ENCODE data around the gene GSTM1. TPM values are rescaled to one million over a fixed set of nuclear protein-coding genes. Genes with fewer than 3 reads are reported as not detected.

GSTM1 gene
- total RNA-seq, 1 donor from 2014 or later = not detected

DNA sequence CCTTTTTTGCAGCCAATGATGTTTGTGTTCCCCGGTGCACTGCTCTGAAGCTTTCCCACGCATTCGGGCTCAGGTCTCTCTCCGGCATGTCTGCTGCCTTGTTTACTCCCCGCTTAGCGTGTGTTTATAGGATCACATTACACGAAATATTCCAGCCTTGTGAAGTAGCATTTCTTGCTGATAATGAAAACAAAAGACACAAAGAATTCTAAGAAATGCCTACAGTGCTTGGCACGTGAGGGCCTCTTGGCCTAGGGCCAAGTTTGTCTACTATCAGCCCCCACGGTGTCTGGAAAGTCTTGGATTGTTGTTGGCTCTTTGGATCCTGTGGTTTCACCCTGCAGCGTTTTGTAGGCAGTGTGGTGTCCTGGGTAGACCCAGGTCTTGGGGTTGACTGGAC lies 42.9 kb upstream of the GSTM1 start:
- no peak overlapping the region for H3K4me3 ChIP-seq (ENCODE audit: insufficient read depth, low read depth, low read length)
- no peaks in the 10 kb centered on the region for H3K79me2 ChIP-seq (ENCODE audit: insufficient read depth, low read length)
- no peaks in the 10 kb centered on the region for H3K9me3 Mint-ChIP-seq (ENCODE audit: unreplicated experiment)
- H3K4me3 Mint-ChIP-seq (ENCODE audit: unreplicated experiment) = no peak overlapping the region
- no peaks in the 10 kb centered on the region for H4K20me1 ChIP-seq (ENCODE audit: insufficient read depth, low read length)
- H3K36me3 ChIP-seq (ENCODE audit: insufficient read depth, low read length) = no peaks in the 10 kb centered on the region
- TF ChIP-seq, protein P1, sequence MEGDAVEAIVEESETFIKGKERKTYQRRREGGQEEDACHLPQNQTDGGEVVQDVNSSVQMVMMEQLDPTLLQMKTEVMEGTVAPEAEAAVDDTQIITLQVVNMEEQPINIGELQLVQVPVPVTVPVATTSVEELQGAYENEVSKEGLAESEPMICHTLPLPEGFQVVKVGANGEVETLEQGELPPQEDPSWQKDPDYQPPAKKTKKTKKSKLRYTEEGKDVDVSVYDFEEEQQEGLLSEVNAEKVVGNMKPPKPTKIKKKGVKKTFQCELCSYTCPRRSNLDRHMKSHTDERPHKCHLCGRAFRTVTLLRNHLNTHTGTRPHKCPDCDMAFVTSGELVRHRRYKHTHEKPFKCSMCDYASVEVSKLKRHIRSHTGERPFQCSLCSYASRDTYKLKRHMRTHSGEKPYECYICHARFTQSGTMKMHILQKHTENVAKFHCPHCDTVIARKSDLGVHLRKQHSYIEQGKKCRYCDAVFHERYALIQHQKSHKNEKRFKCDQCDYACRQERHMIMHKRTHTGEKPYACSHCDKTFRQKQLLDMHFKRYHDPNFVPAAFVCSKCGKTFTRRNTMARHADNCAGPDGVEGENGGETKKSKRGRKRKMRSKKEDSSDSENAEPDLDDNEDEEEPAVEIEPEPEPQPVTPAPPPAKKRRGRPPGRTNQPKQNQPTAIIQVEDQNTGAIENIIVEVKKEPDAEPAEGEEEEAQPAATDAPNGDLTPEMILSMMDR (IDR thresholded peaks at IDR 0.05; ENCODE audit: insufficient read depth, low read depth, low read length) = no peak
- TF ChIP-seq EZH2 (IDR thresholded peaks at IDR 0.05; ENCODE audit: insufficient read depth, low read length) = no peak
- H3K36me3 Mint-ChIP-seq (ENCODE audit: low read depth, unreplicated experiment) = no peaks in the 10 kb centered on the region
- H3K9ac ChIP-seq (ENCODE audit: low read length) = no peak overlapping the region
- no peak overlapping the region for H3K4me2 ChIP-seq (ENCODE audit: low read length)
- H3K27ac Mint-ChIP-seq (ENCODE audit: unreplicated experiment) = no peak overlapping the region
- peaks cover 7% of the 10 kb centered on the region for H3K4me1 ChIP-seq (ENCODE audit: insufficient read depth, low read length)
- FAIRE-seq = no peak
- no peak overlapping the region for H3K27ac ChIP-seq (ENCODE audit: low read depth, low read length)
- H2AFZ ChIP-seq (ENCODE audit: low read depth, low read length) = no peak overlapping the region
- H3K4me1 Mint-ChIP-seq (ENCODE audit: low read depth, unreplicated experiment) = no peaks in the 10 kb centered on the region
- DNase-seq (ENCODE audit: low read depth) = no peak
- peaks cover 17% of the 10 kb centered on the region for H3K27me3 Mint-ChIP-seq (ENCODE audit: low read depth, unreplicated experiment)
- no peaks in the 10 kb centered on the region for H3K27me3 ChIP-seq (ENCODE audit: insufficient read depth, low read length)
- no peaks in the 10 kb centered on the region for H3K9me3 ChIP-seq (ENCODE audit: insufficient read depth, low read depth, low read length)

DNA sequence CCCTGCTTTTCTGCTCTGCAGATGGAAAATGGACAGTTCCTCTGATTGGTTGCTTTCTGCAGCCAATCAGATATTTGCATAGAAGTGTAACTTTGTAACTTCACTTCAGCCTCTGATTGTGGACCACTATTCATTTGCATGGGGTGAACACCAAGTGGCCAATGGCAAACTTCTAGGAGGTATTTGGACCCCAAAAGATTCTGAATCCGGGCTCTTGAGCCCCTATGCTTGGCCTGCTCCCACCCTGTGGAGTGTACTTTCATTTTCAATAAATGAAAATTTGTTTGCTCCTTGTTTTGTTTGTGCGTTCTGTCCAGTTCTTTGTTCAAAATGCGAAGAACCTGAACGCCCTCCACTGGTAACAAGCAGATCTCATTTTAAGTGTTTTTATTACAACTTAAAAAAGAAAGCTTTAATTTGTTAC lies 38.1 kb upstream of the GSTM1 start:
- DNase-seq (ENCODE audit: low read depth) (peak; percentile 27), FAIRE-seq (no peak)
- peak overlapping the region; percentile 10 for H2AFZ ChIP-seq (ENCODE audit: low read depth, low read length)
- Mint-ChIP-seq H3K4me3 (ENCODE audit: unreplicated experiment) (no peak overlapping the region), H3K27ac (ENCODE audit: unreplicated experiment) (no peak overlapping the region), H3K4me1 (ENCODE audit: low read depth, unreplicated experiment) (no peaks in the 10 kb centered on the region), H3K36me3 (ENCODE audit: low read depth, unreplicated experiment) (no peaks in the 10 kb centered on the region), H3K27me3 (ENCODE audit: low read depth, unreplicated experiment) (peaks cover 33% of the 10 kb centered on the region), H3K9me3 (ENCODE audit: unreplicated experiment) (no peaks in the 10 kb centered on the region)
- H3K4me2 ChIP-seq (ENCODE audit: low read length) = peak overlapping the region; percentile 74
- H3K4me1 ChIP-seq (ENCODE audit: insufficient read depth, low read length) = peaks cover 12% of the 10 kb centered on the region
- peaks cover 5% of the 10 kb centered on the region for H3K27me3 ChIP-seq (ENCODE audit: insufficient read depth, low read length)
- no peak overlapping the region for H3K27ac ChIP-seq (ENCODE audit: low read depth, low read length)
- TF ChIP-seq, protein P1 (IDR thresholded peaks at IDR 0.05; ENCODE audit: insufficient read depth, low read depth, low read length) = peak; percentile 28
- no peak for TF ChIP-seq EZH2 (IDR thresholded peaks at IDR 0.05; ENCODE audit: insufficient read depth, low read length)
- no peaks in the 10 kb centered on the region for H3K9me3 ChIP-seq (ENCODE audit: insufficient read depth, low read depth, low read length)
- H3K36me3 ChIP-seq (ENCODE audit: insufficient read depth, low read length) = no peaks in the 10 kb centered on the region
- H3K4me3 ChIP-seq (ENCODE audit: insufficient read depth, low read depth, low read length) = peak overlapping the region; percentile 38
- no peaks in the 10 kb centered on the region for H4K20me1 ChIP-seq (ENCODE audit: insufficient read depth, low read length)
- H3K9ac ChIP-seq (ENCODE audit: low read length) = peak overlapping the region; percentile 30
- H3K79me2 ChIP-seq (ENCODE audit: insufficient read depth, low read length) = no peaks in the 10 kb centered on the region

DNA sequence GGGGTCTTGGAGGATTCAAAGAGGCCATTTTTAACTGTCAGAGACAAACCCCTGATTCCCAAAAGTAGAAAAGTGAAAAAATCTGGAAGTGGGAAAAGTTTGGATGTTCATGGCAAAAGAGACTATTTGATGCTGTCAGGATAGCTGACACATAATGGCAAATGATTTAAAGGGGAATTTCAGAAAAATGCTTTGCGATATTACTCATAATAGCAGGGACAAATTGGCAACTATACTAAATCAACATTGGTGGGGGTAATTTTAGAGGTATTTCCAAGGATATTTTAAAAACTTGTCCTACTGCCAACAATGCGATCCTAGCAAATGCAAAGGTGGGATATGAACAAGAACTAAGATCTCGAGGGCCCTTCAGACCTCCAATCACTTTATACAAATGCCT lies 37.0 kb upstream of the GSTM1 start:
- H4K20me1 ChIP-seq (ENCODE audit: insufficient read depth, low read length) = no peaks in the 10 kb centered on the region
- no peaks in the 10 kb centered on the region for H3K9me3 ChIP-seq (ENCODE audit: insufficient read depth, low read depth, low read length)
- FAIRE-seq = no peak
- Mint-ChIP-seq H3K9me3 (ENCODE audit: unreplicated experiment) (no peaks in the 10 kb centered on the region), H3K36me3 (ENCODE audit: low read depth, unreplicated experiment) (no peaks in the 10 kb centered on the region), H3K4me3 (ENCODE audit: unreplicated experiment) (no peak overlapping the region), H3K4me1 (ENCODE audit: low read depth, unreplicated experiment) (no peaks in the 10 kb centered on the region), H3K27ac (ENCODE audit: unreplicated experiment) (no peak overlapping the region), H3K27me3 (ENCODE audit: low read depth, unreplicated experiment) (peaks cover 44% of the 10 kb centered on the region)
- TF ChIP-seq, protein P1 (IDR thresholded peaks at IDR 0.05; ENCODE audit: insufficient read depth, low read depth, low read length) = no peak
- TF ChIP-seq EZH2 (IDR thresholded peaks at IDR 0.05; ENCODE audit: insufficient read depth, low read length) = no peak
- no peak overlapping the region for H3K4me3 ChIP-seq (ENCODE audit: insufficient read depth, low read depth, low read length)
- no peak overlapping the region for H3K9ac ChIP-seq (ENCODE audit: low read length)
- H3K27ac ChIP-seq (ENCODE audit: low read depth, low read length) = no peak overlapping the region
- peaks cover 14% of the 10 kb centered on the region for H3K4me1 ChIP-seq (ENCODE audit: insufficient read depth, low read length)
- H3K4me2 ChIP-seq (ENCODE audit: low read length) = peak overlapping the region; percentile 61
- peak; percentile 36 for DNase-seq (ENCODE audit: low read depth)
- H3K36me3 ChIP-seq (ENCODE audit: insufficient read depth, low read length) = no peaks in the 10 kb centered on the region
- no peak overlapping the region for H2AFZ ChIP-seq (ENCODE audit: low read depth, low read length)
- no peaks in the 10 kb centered on the region for H3K79me2 ChIP-seq (ENCODE audit: insufficient read depth, low read length)
- peaks cover 5% of the 10 kb centered on the region for H3K27me3 ChIP-seq (ENCODE audit: insufficient read depth, low read length)

Measured in astrocyte (in vitro differentiated cells and primary cell).